ENCODE measurements around the gene EYA2.

GRCh38 chr20:47152068-47152467 lies 257.4 kb downstream of the EYA2 start:
- TF ChIP-seq CTCF (IDR thresholded peaks at IDR 0.05) (no peak), POLR2A (IDR thresholded peaks at IDR 0.05) (no peak)

Data from heart left ventricle (tissue), 13 donors.